Measurements from ENCODE around the gene LIAS. TPM values are rescaled to one million over a fixed set of nuclear protein-coding genes. Genes with fewer than 3 reads are reported as not detected.
A peak's percentile ranks its signal among the peaks of the same experiment; 100 is the strongest.

The LIAS gene
- total and polyA plus RNA-seq, 2 of the 13 experiments (the other 11 are each of a cell fraction or from before 2014, with no cell fraction given) = 16.0 to 16.6 TPM

GRCh38 chr4:39514888-39515401 is 56.1 kb downstream of the LIAS start (continued):
- no peak for TF ChIP-seq ZNF530 (CRISPR knock-in tag; IDR thresholded peaks at IDR 0.05; ENCODE audit: low read depth)
- TF ChIP-seq ZNF792 (CRISPR knock-in tag; IDR thresholded peaks at IDR 0.05) = peak; percentile 76; the same call in 1 of the 2 replicates
- peak; percentile 68 for TF ChIP-seq AFF4 (CRISPR knock-in tag; IDR thresholded peaks at IDR 0.05)
- no peak for TF ChIP-seq TIGD3 (CRISPR knock-in tag; IDR thresholded peaks at IDR 0.05; ENCODE audit: borderline replicate concordance)
- peak; percentile 47; the same call in 1 of the 2 replicates for TF ChIP-seq ATF7-NPFF (CRISPR knock-in tag; IDR thresholded peaks at IDR 0.05; ENCODE audit: low read depth)
- TF ChIP-seq ARNT2 (CRISPR knock-in tag; IDR thresholded peaks at IDR 0.05; ENCODE audit: low read depth) = peak; percentile 61; the same call in 1 of the 2 replicates
- no peak for TF ChIP-seq NR1H2 (CRISPR knock-in tag; IDR thresholded peaks at IDR 0.05; ENCODE audit: borderline replicate concordance, low read depth)
- no peak for TF ChIP-seq ZFP36 (IDR thresholded peaks at IDR 0.05; ENCODE audit: borderline replicate concordance, low read depth, low read length, partially characterized antibody)
- no peak for TF ChIP-seq ZFYVE20 (CRISPR knock-in tag; IDR thresholded peaks at IDR 0.05; ENCODE audit: borderline replicate concordance, low read depth)
- peak; percentile 86 for TF ChIP-seq KDM4B (CRISPR knock-in tag; IDR thresholded peaks at IDR 0.05)
- TF ChIP-seq HNRNPUL1 (IDR thresholded peaks at IDR 0.05; ENCODE audit: low read depth, low read length) = peak; percentile 83; the same call in 1 of the 2 replicates
- TF ChIP-seq FIP1L1 (IDR thresholded peaks at IDR 0.05; ENCODE audit: borderline replicate concordance, insufficient read depth, low read depth, low read length) = no peak
- TF ChIP-seq RXRA (CRISPR knock-in tag; IDR thresholded peaks at IDR 0.05) = peak; percentile 98
- TF ChIP-seq ZNF546 (CRISPR knock-in tag; conservative IDR thresholded peaks at IDR 0.05) = no peak
- TF ChIP-seq SIX1 (CRISPR knock-in tag; IDR thresholded peaks at IDR 0.05; ENCODE audit: borderline replicate concordance) = peak; percentile 74; the same call in 1 of the 2 replicates
- peak; percentile 60 for TF ChIP-seq TCF7 (IDR thresholded peaks at IDR 0.05; ENCODE audit: low read depth)
- no peak for TF ChIP-seq SP1 (IDR thresholded peaks at IDR 0.05)
- 0 out of 2 replicates have a peak, but pooled peaks have one; percentile 30 for TF ChIP-seq SP1 (CRISPR knock-in tag; IDR thresholded peaks at IDR 0.05)
- TF ChIP-seq ISL2 (CRISPR knock-in tag; IDR thresholded peaks at IDR 0.05) = peak; percentile 98
- no peak for TF ChIP-seq PCBP1 (IDR thresholded peaks at IDR 0.05; ENCODE audit: borderline replicate concordance, low read depth, low read length)
- peak; percentile 98 for TF ChIP-seq NCOA2 (CRISPR knock-in tag; IDR thresholded peaks at IDR 0.05)
- TF ChIP-seq ZNF75D (CRISPR knock-in tag; IDR thresholded peaks at IDR 0.05; ENCODE audit: borderline replicate concordance) = no peak
- TF ChIP-seq KLF12 (CRISPR knock-in tag; IDR thresholded peaks at IDR 0.05; ENCODE audit: borderline replicate concordance) = peak; percentile 95; the same call in 1 of the 2 replicates
- TF ChIP-seq ZNF503 (CRISPR knock-in tag; IDR thresholded peaks at IDR 0.05) = peak; percentile 98
- TF ChIP-seq CEBPB (IDR thresholded peaks at IDR 0.05; ENCODE audit: borderline replicate concordance, low read depth, low read length) = peak; percentile 99

Data from HepG2 (cell line).